GM23338 (cell line): Measurements from ENCODE around the gene SLC5A7. TPM values are rescaled to one million over a fixed set of nuclear protein-coding genes. Genes with fewer than 3 reads are reported as not detected.

Experiments
- ATAC-seq: fragments of 200-7000 bp; cut with Tn5 transposase; 3 replicates; pipeline ENCODE4 v1.9.1; 2020
- DNase-seq: peaks from one replicate; pipeline ENCODE4 v3.0.0-alpha.2; 2015; ENCODE audit warnings: low spot score
- H2AFZ ChIP-seq: fragments of 200-600 bp; sonication (generic); 2 replicates; pipeline ENCODE4 v1.8.0; 2016; ENCODE audit warnings: antibody characterized with exemption, mild to moderate bottlenecking, moderate library complexity
- H3F3A ChIP-seq: fragments of 200-600 bp; sonication (generic); replicated peaks from 2 replicates; pipeline ENCODE4 v1.8.0; 2017; ENCODE audit warnings: antibody characterized with exemption, mixed run types, low read depth
- H3K27ac ChIP-seq: fragments of 200-600 bp; sonication (generic); 2 replicates; pipeline ENCODE4 v1.6.1; 2016; ENCODE audit warnings: low read depth
- H3K27me3 ChIP-seq: fragments of 200-600 bp; sonication (generic); 2 replicates; pipeline ENCODE4 v1.8.0; 2016; ENCODE audit warnings: mild to moderate bottlenecking, mixed run types, moderate library complexity; ENCODE audit not compliant: insufficient read depth
- H3K36me3 ChIP-seq: fragments of 200-600 bp; sonication (generic); 2 replicates; pipeline ENCODE4 v1.8.0; 2016; ENCODE audit warnings: mild to moderate bottlenecking; ENCODE audit not compliant: insufficient read depth
- H3K4me1 ChIP-seq: fragments of 200-600 bp; sonication (generic); 2 replicates; pipeline ENCODE4 v1.8.0; 2016; ENCODE audit warnings: mild to moderate bottlenecking, moderate library complexity; ENCODE audit not compliant: insufficient read depth
- H3K4me2 ChIP-seq: fragments of 200-600 bp; sonication (generic); 2 replicates; pipeline ENCODE4 v1.7.1; 2017; ENCODE audit warnings: mixed run types
- H3K4me3 ChIP-seq: fragments of 200-600 bp; sonication (generic); 2 replicates; pipeline ENCODE4 v1.6.1; 2016; ENCODE audit warnings: mixed run types
- H3K79me2 ChIP-seq: fragments of 200-600 bp; sonication (generic); replicated peaks from 2 replicates; pipeline ENCODE4 v1.8.0; 2017; ENCODE audit warnings: mild to moderate bottlenecking; ENCODE audit not compliant: insufficient read depth
- H3K9me2 ChIP-seq: fragments of 200-600 bp; sonication (generic); 2 replicates; pipeline ENCODE4 v1.8.0; 2017; ENCODE audit not compliant: insufficient read depth
- H4K20me1 ChIP-seq: fragments of 200-600 bp; sonication (generic); replicated peaks from 2 replicates; pipeline ENCODE4 v1.8.0; 2017; ENCODE audit warnings: mild to moderate bottlenecking; ENCODE audit not compliant: insufficient read depth
- H3K27ac Mint-ChIP-seq: 2 replicates; pipeline ENCODE4 v1.8.0; 2020; ENCODE audit warnings: inconsistent platforms, mild to moderate bottlenecking, moderate library complexity, mixed read lengths
- H3K27me3 Mint-ChIP-seq: 3 replicates; pipeline ENCODE4 v1.8.0; 2022; ENCODE audit warnings: low read depth, mild to moderate bottlenecking, moderate library complexity, mixed read lengths, inconsistent platforms; ENCODE audit not compliant: insufficient read depth, poor library complexity
- H3K36me3 Mint-ChIP-seq: 3 replicates; pipeline ENCODE4 v1.8.0; 2021; ENCODE audit warnings: low read depth, mild to moderate bottlenecking, inconsistent platforms, moderate library complexity, mixed read lengths
- H3K4me1 Mint-ChIP-seq: 3 replicates; pipeline ENCODE4 v1.8.0; 2020; ENCODE audit warnings: mild to moderate bottlenecking, inconsistent platforms, mixed read lengths
- H3K4me3 Mint-ChIP-seq: 3 replicates; pipeline ENCODE4 v1.8.0; 2021; ENCODE audit warnings: moderate library complexity, mild to moderate bottlenecking, inconsistent platforms, mixed read lengths
- H3K9me3 Mint-ChIP-seq: 3 replicates; pipeline ENCODE4 v1.8.0; 2020; ENCODE audit warnings: moderate library complexity, mild to moderate bottlenecking, inconsistent platforms, mixed read lengths
- EZH2 ChIP-seq: fragments of 200-600 bp; sonication (generic); IDR thresholded peaks from one replicate; pipeline ENCODE4 v1.8.0; 2017; ENCODE audit warnings: antibody characterized with exemption, mild to moderate bottlenecking, low read depth; ENCODE audit not compliant: unreplicated experiment
- EZH2phosphoT487 ChIP-seq: fragments of 200-600 bp; sonication (generic); IDR thresholded peaks from one replicate; pipeline ENCODE4 v1.8.1; 2018; ENCODE audit warnings: antibody characterized with exemption; ENCODE audit not compliant: unreplicated experiment
- JUNB ChIP-seq: IDR thresholded peaks from one replicate; pipeline ENCODE4 v1.6.1; 2016; ENCODE audit warnings: antibody characterized with exemption; ENCODE audit not compliant: unreplicated experiment
- NANOG ChIP-seq: IDR thresholded peaks from 2 replicates; pipeline ENCODE4 v1.6.1; 2016; ENCODE audit warnings: antibody characterized with exemption, borderline replicate concordance
- POLR2AphosphoS5 ChIP-seq: IDR thresholded peaks from 2 replicates; pipeline ENCODE4 v1.6.1; 2016; ENCODE audit warnings: antibody characterized with exemption, low read depth
- ZNF114 ChIP-seq: fragments of 250-450 bp; sonication (Bioruptor Pico); IDR thresholded peaks from 2 replicates; pipeline ENCODE4 v1.5.0; 2020; ENCODE audit warnings: mild to moderate bottlenecking, moderate library complexity
- ZNF331 ChIP-seq: fragments of 250-450 bp; sonication (Bioruptor Pico); IDR thresholded peaks from 2 replicates; pipeline ENCODE4 v1.5.0; 2020; ENCODE audit warnings: low read depth, mild to moderate bottlenecking, moderate library complexity
- polyA plus RNA-seq: library from polyadenylated mRNA; unstranded; fragments of >200 nt; fragmentation: Nextera tagmentation; extraction: Ambion mirVana; gene quantifications from 2 replicates; pipeline ENCODE4 v1.2.1, GENCODE V29; 2016
- total RNA-seq: library from RNA; depleted of rRNA; stranded (reverse); fragments of >200 nt; shearing (Covaris generic); gene quantifications from 2 replicates; pipeline ENCODE4 v1.2.3, GENCODE V29; 2014
- TF ChIP-seq, protein P1 (sequence below): fragments of 250-450 bp; sonication (Bioruptor Pico); IDR thresholded peaks from 2 replicates; pipeline ENCODE4 v1.5.0; 2020; ENCODE audit warnings: mild to moderate bottlenecking, moderate library complexity
- TF ChIP-seq, protein P2 (sequence below): IDR thresholded peaks from one replicate; pipeline ENCODE4 v1.6.1; 2018; ENCODE audit warnings: antibody characterized with exemption; ENCODE audit not compliant: unreplicated experiment
- TF ChIP-seq, protein P3 (sequence below): IDR thresholded peaks from 2 replicates; pipeline ENCODE4 v1.6.1; 2016; ENCODE audit warnings: antibody characterized with exemption

The SLC5A7 gene
- total and polyA plus RNA-seq, 2 experiments from 2014 or later, result 0.05 to 0.17 TPM

DNA sequence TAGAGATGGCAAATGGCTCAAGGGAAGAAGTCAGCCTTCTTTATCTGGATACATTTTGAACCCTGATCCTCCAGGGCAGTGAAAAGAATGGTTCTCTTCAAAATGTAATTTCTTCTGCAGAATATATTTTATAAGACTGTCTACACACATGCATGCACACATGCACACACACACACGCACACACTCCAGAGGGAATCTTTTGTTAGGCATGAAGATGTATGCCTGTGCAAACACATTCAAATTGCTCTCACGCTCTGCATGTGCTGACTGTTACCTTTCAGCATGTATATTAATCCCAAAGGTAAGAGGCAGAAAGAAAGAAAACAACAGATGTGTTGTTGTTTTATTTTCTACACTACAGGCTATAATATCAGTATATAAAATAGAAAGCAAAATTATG lies 43.2 kb downstream of the SLC5A7 start (continued):
- TF ChIP-seq, protein P1, sequence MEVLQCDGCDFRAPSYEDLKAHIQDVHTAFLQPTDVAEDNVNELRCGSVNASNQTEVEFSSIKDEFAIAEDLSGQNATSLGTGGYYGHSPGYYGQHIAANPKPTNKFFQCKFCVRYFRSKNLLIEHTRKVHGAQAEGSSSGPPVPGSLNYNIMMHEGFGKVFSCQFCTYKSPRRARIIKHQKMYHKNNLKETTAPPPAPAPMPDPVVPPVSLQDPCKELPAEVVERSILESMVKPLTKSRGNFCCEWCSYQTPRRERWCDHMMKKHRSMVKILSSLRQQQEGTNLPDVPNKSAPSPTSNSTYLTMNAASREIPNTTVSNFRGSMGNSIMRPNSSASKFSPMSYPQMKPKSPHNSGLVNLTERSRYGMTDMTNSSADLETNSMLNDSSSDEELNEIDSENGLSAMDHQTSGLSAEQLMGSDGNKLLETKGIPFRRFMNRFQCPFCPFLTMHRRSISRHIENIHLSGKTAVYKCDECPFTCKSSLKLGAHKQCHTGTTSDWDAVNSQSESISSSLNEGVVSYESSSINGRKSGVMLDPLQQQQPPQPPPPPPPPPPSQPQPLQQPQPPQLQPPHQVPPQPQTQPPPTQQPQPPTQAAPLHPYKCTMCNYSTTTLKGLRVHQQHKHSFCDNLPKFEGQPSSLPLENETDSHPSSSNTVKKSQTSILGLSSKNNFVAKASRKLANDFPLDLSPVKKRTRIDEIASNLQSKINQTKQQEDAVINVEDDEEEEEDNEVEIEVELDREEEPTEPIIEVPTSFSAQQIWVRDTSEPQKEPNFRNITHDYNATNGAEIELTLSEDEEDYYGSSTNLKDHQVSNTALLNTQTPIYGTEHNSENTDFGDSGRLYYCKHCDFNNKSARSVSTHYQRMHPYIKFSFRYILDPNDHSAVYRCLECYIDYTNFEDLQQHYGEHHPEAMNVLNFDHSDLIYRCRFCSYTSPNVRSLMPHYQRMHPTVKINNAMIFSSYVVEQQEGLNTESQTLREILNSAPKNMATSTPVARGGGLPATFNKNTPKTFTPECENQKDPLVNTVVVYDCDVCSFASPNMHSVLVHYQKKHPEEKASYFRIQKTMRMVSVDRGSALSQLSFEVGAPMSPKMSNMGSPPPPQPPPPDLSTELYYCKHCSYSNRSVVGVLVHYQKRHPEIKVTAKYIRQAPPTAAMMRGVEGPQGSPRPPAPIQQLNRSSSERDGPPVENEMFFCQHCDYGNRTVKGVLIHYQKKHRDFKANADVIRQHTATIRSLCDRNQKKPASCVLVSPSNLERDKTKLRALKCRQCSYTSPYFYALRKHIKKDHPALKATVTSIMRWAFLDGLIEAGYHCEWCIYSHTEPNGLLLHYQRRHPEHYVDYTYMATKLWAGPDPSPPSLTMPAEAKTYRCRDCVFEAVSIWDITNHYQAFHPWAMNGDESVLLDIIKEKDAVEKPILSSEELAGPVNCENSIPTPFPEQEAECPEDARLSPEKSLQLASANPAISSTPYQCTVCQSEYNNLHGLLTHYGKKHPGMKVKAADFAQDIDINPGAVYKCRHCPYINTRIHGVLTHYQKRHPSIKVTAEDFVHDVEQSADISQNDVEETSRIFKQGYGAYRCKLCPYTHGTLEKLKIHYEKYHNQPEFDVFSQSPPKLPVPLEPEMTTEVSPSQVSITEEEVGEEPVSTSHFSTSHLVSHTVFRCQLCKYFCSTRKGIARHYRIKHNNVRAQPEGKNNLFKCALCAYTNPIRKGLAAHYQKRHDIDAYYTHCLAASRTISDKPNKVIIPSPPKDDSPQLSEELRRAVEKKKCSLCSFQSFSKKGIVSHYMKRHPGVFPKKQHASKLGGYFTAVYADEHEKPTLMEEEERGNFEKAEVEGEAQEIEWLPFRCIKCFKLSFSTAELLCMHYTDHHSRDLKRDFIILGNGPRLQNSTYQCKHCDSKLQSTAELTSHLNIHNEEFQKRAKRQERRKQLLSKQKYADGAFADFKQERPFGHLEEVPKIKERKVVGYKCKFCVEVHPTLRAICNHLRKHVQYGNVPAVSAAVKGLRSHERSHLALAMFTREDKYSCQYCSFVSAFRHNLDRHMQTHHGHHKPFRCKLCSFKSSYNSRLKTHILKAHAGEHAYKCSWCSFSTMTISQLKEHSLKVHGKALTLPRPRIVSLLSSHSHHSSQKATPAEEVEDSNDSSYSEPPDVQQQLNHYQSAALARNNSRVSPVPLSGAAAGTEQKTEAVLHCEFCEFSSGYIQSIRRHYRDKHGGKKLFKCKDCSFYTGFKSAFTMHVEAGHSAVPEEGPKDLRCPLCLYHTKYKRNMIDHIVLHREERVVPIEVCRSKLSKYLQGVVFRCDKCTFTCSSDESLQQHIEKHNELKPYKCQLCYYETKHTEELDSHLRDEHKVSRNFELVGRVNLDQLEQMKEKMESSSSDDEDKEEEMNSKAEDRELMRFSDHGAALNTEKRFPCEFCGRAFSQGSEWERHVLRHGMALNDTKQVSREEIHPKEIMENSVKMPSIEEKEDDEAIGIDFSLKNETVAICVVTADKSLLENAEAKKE (CRISPR knock-in tag), result no peak
- TF ChIP-seq ZNF331 (CRISPR knock-in tag) (no peak), POLR2AphosphoS5 (no peak), ZNF114 (CRISPR knock-in tag) (no peak)
- TF ChIP-seq, protein P2, sequence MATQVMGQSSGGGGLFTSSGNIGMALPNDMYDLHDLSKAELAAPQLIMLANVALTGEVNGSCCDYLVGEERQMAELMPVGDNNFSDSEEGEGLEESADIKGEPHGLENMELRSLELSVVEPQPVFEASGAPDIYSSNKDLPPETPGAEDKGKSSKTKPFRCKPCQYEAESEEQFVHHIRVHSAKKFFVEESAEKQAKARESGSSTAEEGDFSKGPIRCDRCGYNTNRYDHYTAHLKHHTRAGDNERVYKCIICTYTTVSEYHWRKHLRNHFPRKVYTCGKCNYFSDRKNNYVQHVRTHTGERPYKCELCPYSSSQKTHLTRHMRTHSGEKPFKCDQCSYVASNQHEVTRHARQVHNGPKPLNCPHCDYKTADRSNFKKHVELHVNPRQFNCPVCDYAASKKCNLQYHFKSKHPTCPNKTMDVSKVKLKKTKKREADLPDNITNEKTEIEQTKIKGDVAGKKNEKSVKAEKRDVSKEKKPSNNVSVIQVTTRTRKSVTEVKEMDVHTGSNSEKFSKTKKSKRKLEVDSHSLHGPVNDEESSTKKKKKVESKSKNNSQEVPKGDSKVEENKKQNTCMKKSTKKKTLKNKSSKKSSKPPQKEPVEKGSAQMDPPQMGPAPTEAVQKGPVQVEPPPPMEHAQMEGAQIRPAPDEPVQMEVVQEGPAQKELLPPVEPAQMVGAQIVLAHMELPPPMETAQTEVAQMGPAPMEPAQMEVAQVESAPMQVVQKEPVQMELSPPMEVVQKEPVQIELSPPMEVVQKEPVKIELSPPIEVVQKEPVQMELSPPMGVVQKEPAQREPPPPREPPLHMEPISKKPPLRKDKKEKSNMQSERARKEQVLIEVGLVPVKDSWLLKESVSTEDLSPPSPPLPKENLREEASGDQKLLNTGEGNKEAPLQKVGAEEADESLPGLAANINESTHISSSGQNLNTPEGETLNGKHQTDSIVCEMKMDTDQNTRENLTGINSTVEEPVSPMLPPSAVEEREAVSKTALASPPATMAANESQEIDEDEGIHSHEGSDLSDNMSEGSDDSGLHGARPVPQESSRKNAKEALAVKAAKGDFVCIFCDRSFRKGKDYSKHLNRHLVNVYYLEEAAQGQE, result no peak

DNA sequence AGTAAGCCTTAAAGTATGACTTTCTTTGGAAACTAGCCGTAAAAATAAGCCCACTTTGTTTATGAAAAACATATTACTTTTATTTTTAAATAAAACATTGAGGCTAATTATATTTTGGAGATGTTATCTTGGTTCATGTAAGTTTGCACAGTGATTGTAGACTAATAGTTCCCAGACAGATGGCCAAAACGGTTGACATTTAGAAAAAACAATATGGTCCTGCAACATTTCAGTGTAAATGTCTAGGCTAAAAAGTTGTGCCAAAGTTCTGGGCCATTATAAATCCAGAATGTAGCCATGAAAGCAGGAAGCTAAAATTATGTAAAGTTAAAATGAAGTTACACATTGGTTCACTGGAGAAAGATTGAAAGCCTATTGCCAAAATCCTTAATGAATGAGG lies 43.6 kb downstream of the SLC5A7 start:
- Mint-ChIP-seq H3K27ac (no peak overlapping the region), H3K9me3 (peaks cover 24% of the 10 kb centered on the region), H3K4me3 (no peak overlapping the region), H3K4me1 (peaks cover 16% of the 10 kb centered on the region), H3K27me3 (peaks cover 2% of the 10 kb centered on the region), H3K36me3 (peaks cover 21% of the 10 kb centered on the region)
- Histone ChIP-seq H3K4me2 (no peak overlapping the region), H3K36me3 (peaks cover 5% of the 10 kb centered on the region; the same call in 1 of the 2 replicates), H2AFZ (no peak overlapping the region), H3K79me2 (no peaks in the 10 kb centered on the region), H3K4me3 (no peak overlapping the region), H3F3A (no peaks in the 10 kb centered on the region), H3K27me3 (no peaks in the 10 kb centered on the region), H3K4me1 (peaks cover 18% of the 10 kb centered on the region), H3K27ac (no peak overlapping the region), H4K20me1 (no peaks in the 10 kb centered on the region), H3K9me2 (0 out of 2 replicates have a peak, but pooled peaks cover 5% of the 10 kb centered on the region)
- DNase-seq (no peak), ATAC-seq (no peak)
- TF ChIP-seq EZH2, result no peak
- no peak for TF ChIP-seq POLR2AphosphoS5
- no peak for TF ChIP-seq ZNF114 (CRISPR knock-in tag)
- TF ChIP-seq EZH2phosphoT487, result no peak
- TF ChIP-seq, protein P3, sequence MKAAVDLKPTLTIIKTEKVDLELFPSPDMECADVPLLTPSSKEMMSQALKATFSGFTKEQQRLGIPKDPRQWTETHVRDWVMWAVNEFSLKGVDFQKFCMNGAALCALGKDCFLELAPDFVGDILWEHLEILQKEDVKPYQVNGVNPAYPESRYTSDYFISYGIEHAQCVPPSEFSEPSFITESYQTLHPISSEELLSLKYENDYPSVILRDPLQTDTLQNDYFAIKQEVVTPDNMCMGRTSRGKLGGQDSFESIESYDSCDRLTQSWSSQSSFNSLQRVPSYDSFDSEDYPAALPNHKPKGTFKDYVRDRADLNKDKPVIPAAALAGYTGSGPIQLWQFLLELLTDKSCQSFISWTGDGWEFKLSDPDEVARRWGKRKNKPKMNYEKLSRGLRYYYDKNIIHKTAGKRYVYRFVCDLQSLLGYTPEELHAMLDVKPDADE, result no peak
- TF ChIP-seq JUNB, result no peak
- TF ChIP-seq, protein P2, result no peak
- no peak for TF ChIP-seq NANOG
